ENCODE data around the gene OSBPL9. TPM values are rescaled to one million over a fixed set of nuclear protein-coding genes. Genes with fewer than 3 reads are reported as not detected.
A peak's percentile ranks its signal among the peaks of the same experiment; 100 is the strongest.

Gene OSBPL9
- total and polyA plus RNA-seq, 10 of the 15 experiments (the other 5 are each of a cell fraction or from before 2014, with no cell fraction given), result 25.9 to 156 (median 108) TPM

DNA sequence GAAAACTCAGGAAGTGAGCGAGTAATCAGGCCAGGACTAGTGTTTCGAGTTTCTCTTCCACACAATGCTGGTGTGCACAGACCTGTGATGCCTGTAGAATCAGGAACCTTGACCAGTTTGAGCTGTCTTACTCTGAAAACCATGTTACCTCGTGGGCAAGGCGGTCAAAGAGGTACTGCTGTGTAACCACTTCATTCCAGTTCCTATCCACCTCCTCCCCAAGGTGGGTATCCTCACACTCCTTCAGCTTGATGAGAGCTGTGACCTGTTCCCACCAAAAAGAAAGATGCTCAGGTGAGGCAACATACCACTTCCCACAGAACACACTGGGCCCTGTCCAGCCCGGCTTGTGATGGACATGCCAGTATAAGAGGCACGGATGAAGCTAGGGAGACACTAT lies 173.5 kb downstream of the OSBPL9 start:
- no peak for FAIRE-seq
- RAD21 ChIA-PET (ENCODE audit: unreplicated experiment), result no interaction called here
- POLR2A ChIA-PET, result interaction anchor here (1.3 kb wide), 1 partner anchor 9 kb away, joined by 3 read pairs; no protein-coding TSS in a partner anchor
- SMC1A ChIA-PET (ENCODE audit: uncharacterized antibody, unreplicated experiment), result interaction anchor here (1.1 to 2.2 kb wide), 3 partner anchors 9 to 21 kb away, joined by 3 to 8 read pairs (median 5); no protein-coding TSS in a partner anchor
- intact Hi-C loops (cut with micrococcal nuclease; ENCODE audit: unreplicated experiment) (no loop called here), in situ Hi-C loops (cut with MboI) (no loop called here)
- Histone ChIP-seq H3K4me3 (no peak overlapping the region), H3K36me3 (ENCODE audit: control insufficient read depth in 2 of 2, insufficient read depth in 2 of 2, low read length in 1 of 2) (peaks cover 13 to 52% of the 10 kb centered on the region in 2 experiments), H3K27me3 (replicated peaks in 1 of 2; ENCODE audit: control insufficient read depth in 2 of 2, insufficient read depth in 2 of 2, low read length in 1 of 2) (no peaks in the 10 kb centered on the region), H3K79me2 (ENCODE audit: control insufficient read depth, insufficient read depth, low read length) (no peaks in the 10 kb centered on the region), H3K9me3 (replicated peaks; ENCODE audit: control insufficient read depth, insufficient read depth, low read length) (no peaks in the 10 kb centered on the region), H2AFZ (ENCODE audit: control insufficient read depth, low read depth, low read length) (no peak overlapping the region), H4K20me1 (ENCODE audit: control insufficient read depth, insufficient read depth) (no peaks in the 10 kb centered on the region), H3K4me2 (ENCODE audit: control insufficient read depth, insufficient read depth) (no peak overlapping the region), H3K27ac (ENCODE audit: control insufficient read depth, insufficient read depth) (no peak overlapping the region), H3K4me1 (ENCODE audit: control insufficient read depth, insufficient read depth, low read length) (no peaks in the 10 kb centered on the region), H3K9ac (ENCODE audit: control insufficient read depth, insufficient read depth, low read length) (no peak overlapping the region)
- no TSS peak for BruUV-seq (replicated peaks)
- 99% methylated on average over 6 of the region's 6 CpGs for WGBS (ENCODE audit: insufficient coverage, insufficient replicate concordance, low lambda C conversion rate, missing lambda C conversion rate)
- CTCF ChIA-PET, result interaction anchor here (0.8 kb wide), 1 partner anchor 162 kb away, joined by 3 read pairs; no protein-coding TSS in a partner anchor
- no peak for DNase-seq (ENCODE audit: low read depth, low spot score)
- ATAC-seq, result no peak; the same call in 2 of the 3 replicates
- TF ChIP-seq POLR2A (IDR thresholded peaks at IDR 0.05; ENCODE audit: low read depth, low read length) (peak; percentile 64; the same call in 1 of the 2 replicates), SUZ12 (IDR thresholded peaks at IDR 0.05; ENCODE audit: unreplicated experiment) (no peak)
- TF ChIP-seq, protein P1, sequence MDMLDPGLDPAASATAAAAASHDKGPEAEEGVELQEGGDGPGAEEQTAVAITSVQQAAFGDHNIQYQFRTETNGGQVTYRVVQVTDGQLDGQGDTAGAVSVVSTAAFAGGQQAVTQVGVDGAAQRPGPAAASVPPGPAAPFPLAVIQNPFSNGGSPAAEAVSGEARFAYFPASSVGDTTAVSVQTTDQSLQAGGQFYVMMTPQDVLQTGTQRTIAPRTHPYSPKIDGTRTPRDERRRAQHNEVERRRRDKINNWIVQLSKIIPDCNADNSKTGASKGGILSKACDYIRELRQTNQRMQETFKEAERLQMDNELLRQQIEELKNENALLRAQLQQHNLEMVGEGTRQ (IDR thresholded peaks at IDR 0.05; ENCODE audit: borderline replicate concordance, low read depth, low read length), result no peak

DNA sequence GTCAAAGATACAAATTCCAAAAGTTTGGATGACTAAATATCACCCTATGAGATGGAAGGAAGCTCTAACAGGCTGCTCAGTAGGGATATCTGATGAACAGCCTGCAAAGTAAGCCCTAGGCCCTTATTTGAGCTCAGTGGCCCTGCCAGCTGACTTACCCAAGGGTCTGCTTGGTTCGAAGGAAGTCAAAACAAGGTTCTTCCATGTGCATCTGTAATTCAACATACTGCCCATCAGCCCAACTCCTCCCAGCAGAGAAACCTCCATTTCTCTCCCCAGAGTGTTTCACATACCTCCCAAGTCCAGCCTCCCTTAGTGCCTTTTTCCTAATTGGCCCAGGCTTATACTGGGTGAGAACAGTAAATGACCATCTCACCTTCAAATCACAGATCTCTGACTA lies 175.0 kb downstream of the OSBPL9 start:
- TF ChIP-seq, protein P2, sequence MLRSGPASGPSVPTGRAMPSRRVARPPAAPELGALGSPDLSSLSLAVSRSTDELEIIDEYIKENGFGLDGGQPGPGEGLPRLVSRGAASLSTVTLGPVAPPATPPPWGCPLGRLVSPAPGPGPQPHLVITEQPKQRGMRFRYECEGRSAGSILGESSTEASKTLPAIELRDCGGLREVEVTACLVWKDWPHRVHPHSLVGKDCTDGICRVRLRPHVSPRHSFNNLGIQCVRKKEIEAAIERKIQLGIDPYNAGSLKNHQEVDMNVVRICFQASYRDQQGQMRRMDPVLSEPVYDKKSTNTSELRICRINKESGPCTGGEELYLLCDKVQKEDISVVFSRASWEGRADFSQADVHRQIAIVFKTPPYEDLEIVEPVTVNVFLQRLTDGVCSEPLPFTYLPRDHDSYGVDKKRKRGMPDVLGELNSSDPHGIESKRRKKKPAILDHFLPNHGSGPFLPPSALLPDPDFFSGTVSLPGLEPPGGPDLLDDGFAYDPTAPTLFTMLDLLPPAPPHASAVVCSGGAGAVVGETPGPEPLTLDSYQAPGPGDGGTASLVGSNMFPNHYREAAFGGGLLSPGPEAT (IDR thresholded peaks at IDR 0.05; ENCODE audit: low read depth), result no peak
- TF ChIP-seq POLR2A (IDR thresholded peaks at IDR 0.05; ENCODE audit: low read depth, low read length) (peak; percentile 23; the same call in 1 of the 2 replicates), YBX1 (IDR thresholded peaks at IDR 0.05) (no peak), ZNF217 (IDR thresholded peaks at IDR 0.05) (no peak), POLR2AphosphoS2 (IDR thresholded peaks at IDR 0.05; ENCODE audit: low read depth, low read length) (peak; percentile 77; the same call in 1 of the 2 replicates), POLR2AphosphoS5 (IDR thresholded peaks at IDR 0.05; ENCODE audit: low read length) (peak; percentile 57; the same call in 1 of the 2 replicates)
- CTCF ChIA-PET, result interaction anchor here (1.1 kb wide), 1 partner anchor 204 kb away, joined by 3 read pairs; no protein-coding TSS in a partner anchor
- no peak for FAIRE-seq

More for the DNA sequence above, 175.0 kb downstream of the OSBPL9 start:
- POLR2A ChIA-PET, result no interaction called here
- BruUV-seq (replicated peaks), result no TSS peak
- intact Hi-C loops (cut with micrococcal nuclease; ENCODE audit: unreplicated experiment), result no loop called here
- Histone ChIP-seq H3K4me2 (ENCODE audit: control insufficient read depth, insufficient read depth) (no peak overlapping the region), H2AFZ (ENCODE audit: control insufficient read depth, low read depth, low read length) (no peak overlapping the region), H3K9me3 (replicated peaks; ENCODE audit: control insufficient read depth, insufficient read depth, low read length) (no peaks in the 10 kb centered on the region), H3K4me3 (no peak overlapping the region), H3K27me3 (replicated peaks in 1 of 2; ENCODE audit: control insufficient read depth in 2 of 2, insufficient read depth in 2 of 2, low read length in 1 of 2) (no peaks in the 10 kb centered on the region), H3K4me1 (ENCODE audit: control insufficient read depth, insufficient read depth, low read length) (no peaks in the 10 kb centered on the region), H3K79me2 (ENCODE audit: control insufficient read depth, insufficient read depth, low read length) (no peaks in the 10 kb centered on the region), H4K20me1 (ENCODE audit: control insufficient read depth, insufficient read depth) (no peaks in the 10 kb centered on the region), H3K27ac (ENCODE audit: control insufficient read depth, insufficient read depth) (no peak overlapping the region), H3K36me3 (ENCODE audit: control insufficient read depth in 2 of 2, insufficient read depth in 2 of 2, low read length in 1 of 2) (peaks cover 11 to 41% of the 10 kb centered on the region in 2 experiments), H3K9ac (ENCODE audit: control insufficient read depth, insufficient read depth, low read length) (no peak overlapping the region)
- RAD21 ChIA-PET (ENCODE audit: unreplicated experiment), result no interaction called here
- in situ Hi-C loops (cut with MboI), result no loop called here
- SMC1A ChIA-PET (ENCODE audit: uncharacterized antibody, unreplicated experiment), result interaction anchor here (2.2 kb wide), 1 partner anchor 16 kb away, joined by 8 read pairs; no protein-coding TSS in a partner anchor
- WGBS (ENCODE audit: insufficient coverage, insufficient replicate concordance, low lambda C conversion rate, missing lambda C conversion rate), result 100% methylated on average over 1 of the region's 1 CpG
- ATAC-seq (no peak; the same call in 2 of the 3 replicates), DNase-seq (ENCODE audit: low read depth, low spot score) (no peak)
